Lower lobe of right lung (tissue), 2 donors: ENCODE results near the gene CNTN4. TPM values are rescaled to one million over a fixed set of nuclear protein-coding genes. Genes with fewer than 3 reads are reported as not detected.

Experiments
- ATAC-seq, 2 donors: fragments of 200-7000 bp; cut with Tn5 transposase; one replicate each; pipeline ENCODE4 v1.9.1; 2020 to 2022; ENCODE audit warnings: mild to moderate bottlenecking in 2 of 2, moderate library complexity in 2 of 2
- DNase-seq: peaks from one replicate; pipeline ENCODE4 v3.0.0-alpha.2; 2020
- H3K27ac ChIP-seq: fragments of 200-600 bp; one replicate; pipeline ENCODE4 v1.8.0; 2022
- H3K27me3 ChIP-seq: fragments of 200-600 bp; one replicate; pipeline ENCODE4 v1.8.0; 2022; ENCODE audit warnings: low read depth
- H3K36me3 ChIP-seq: fragments of 200-600 bp; one replicate; pipeline ENCODE4 v1.8.0; 2022; ENCODE audit warnings: mild to moderate bottlenecking
- H3K4me1 ChIP-seq: fragments of 200-600 bp; one replicate; pipeline ENCODE4 v1.8.0; 2022
- H3K4me3 ChIP-seq: fragments of 200-600 bp; one replicate; pipeline ENCODE4 v1.8.0; 2022; ENCODE audit warnings: mild to moderate bottlenecking
- H3K9me3 ChIP-seq: fragments of 200-600 bp; one replicate; pipeline ENCODE4 v1.8.0; 2022
- CTCF ChIP-seq: fragments of 200-600 bp; IDR thresholded peaks from one replicate; pipeline ENCODE4 v1.8.0; 2022; ENCODE audit warnings: antibody characterized with exemption, mild to moderate bottlenecking
- intact Hi-C: fragments of 100-400 bp; cut with DNase I; formaldehyde crosslinking; loops from one replicate; pipeline ENCODE4 v1.11.0; 2022
- total RNA-seq: library from RNA; stranded (reverse); fragmentation: NEBNext Ultra II Directional; extraction: Animal tissue kit (Norgen Biotek cat#: 25700); gene quantifications from one replicate; pipeline ENCODE4 v1.2.1, GENCODE V29; 2021
- donor health status: DM: no; HTN: yes; CAD: no; lungs with severe emphysema.

Gene CNTN4
- total RNA-seq, 1 donor from 2014 or later: 10.4 TPM

- H3K27ac ChIP-seq: no peak overlapping the region
- no peak for TF ChIP-seq CTCF
- no peaks in the 10 kb centered on the region for H3K27me3 ChIP-seq
- no peak overlapping the region for H3K4me3 ChIP-seq
- H3K9me3 ChIP-seq: no peaks in the 10 kb centered on the region
- no peaks in the 10 kb centered on the region for H3K36me3 ChIP-seq
- intact Hi-C loops: no loop called here
- no peak for ATAC-seq
- no peaks in the 10 kb centered on the region for H3K4me1 ChIP-seq
- DNase-seq: no peak
These were observed 529.5 kb downstream of the CNTN4 start for GRCh38 chr3:2628117-2628516.

- intact Hi-C loops: no loop called here
- Histone ChIP-seq H3K36me3 (no peaks in the 10 kb centered on the region), H3K27me3 (no peaks in the 10 kb centered on the region), H3K27ac (no peak overlapping the region), H3K4me1 (no peaks in the 10 kb centered on the region), H3K4me3 (no peak overlapping the region), H3K9me3 (no peaks in the 10 kb centered on the region)
- DNase-seq (no peak), ATAC-seq (no peak)
- no peak for TF ChIP-seq CTCF
These were observed 536.8 kb downstream of the CNTN4 start for GRCh38 chr3:2635511-2635910.

GRCh38 chr3:2643606-2644005 lies 544.9 kb downstream of the CNTN4 start:
- ATAC-seq (no peak), DNase-seq (no peak)
- no peak overlapping the region for H3K27ac ChIP-seq
- H3K36me3 ChIP-seq: no peaks in the 10 kb centered on the region
- H3K27me3 ChIP-seq: no peaks in the 10 kb centered on the region
- TF ChIP-seq CTCF: no peak
- peaks cover 2% of the 10 kb centered on the region for H3K9me3 ChIP-seq
- intact Hi-C loops: no loop called here
- H3K4me3 ChIP-seq: no peak overlapping the region
- no peaks in the 10 kb centered on the region for H3K4me1 ChIP-seq

GRCh38 chr3:2645001-2645400 lies 546.3 kb downstream of the CNTN4 start:
- ATAC-seq: no peak
- H3K4me1 ChIP-seq: no peaks in the 10 kb centered on the region

GRCh38 chr3:2650746-2651145 lies 552.1 kb downstream of the CNTN4 start:
- TF ChIP-seq CTCF: no peak
- Histone ChIP-seq H3K27ac (no peak overlapping the region), H3K27me3 (no peaks in the 10 kb centered on the region), H3K4me3 (no peak overlapping the region), H3K9me3 (peaks cover 4% of the 10 kb centered on the region), H3K36me3 (no peaks in the 10 kb centered on the region), H3K4me1 (no peaks in the 10 kb centered on the region)
- intact Hi-C loops: no loop called here
- no peak for ATAC-seq
- no peak for DNase-seq

More at GRCh38 chr3:2645001-2645400, 546.3 kb downstream of the CNTN4 start:
- Histone ChIP-seq H3K4me3 (no peak overlapping the region), H3K27me3 (no peaks in the 10 kb centered on the region), H3K9me3 (peaks cover 4% of the 10 kb centered on the region), H3K27ac (no peak overlapping the region), H3K36me3 (no peaks in the 10 kb centered on the region)
- no peak for TF ChIP-seq CTCF
- DNase-seq: no peak
- intact Hi-C loops: no loop called here

GRCh38 chr3:2652386-2652785 lies 553.7 kb downstream of the CNTN4 start:
- Histone ChIP-seq H3K4me1 (no peaks in the 10 kb centered on the region), H3K4me3 (no peak overlapping the region), H3K36me3 (no peaks in the 10 kb centered on the region), H3K27me3 (no peaks in the 10 kb centered on the region), H3K9me3 (peaks cover 4% of the 10 kb centered on the region), H3K27ac (no peak overlapping the region)
- no peak for ATAC-seq
- no peak for TF ChIP-seq CTCF
- intact Hi-C loops: no loop called here
- no peak for DNase-seq
